Gastroesophageal sphincter (tissue), 3 donors: Measurements from ENCODE around the gene SIPA1L3.

Source experiments
- CTCF ChIP-seq, 4 experiments: fragments of 200-600 bp in 2 of 4; fragments of 450-650 bp in 2 of 4; sonication (generic) in 1 of 4; IDR thresholded peaks; one replicate each; pipeline ENCODE4 v1.5.1; 2017 to 2019; ENCODE audit warnings: antibody characterized with exemption in 4 of 4, mild to moderate bottlenecking in 2 of 4, moderate library complexity in 2 of 4
- POLR2A ChIP-seq, 2 donors: fragments of 450-650 bp; IDR thresholded peaks; one replicate each; pipeline ENCODE4 v1.6.1; 2017; ENCODE audit warnings: antibody characterized with exemption in 2 of 2, mild to moderate bottlenecking in 2 of 2, moderate library complexity in 1 of 2
- POLR2AphosphoS5 ChIP-seq: sonication (generic); formaldehyde crosslinking; IDR thresholded peaks from one replicate; pipeline ENCODE4 v1.6.1; 2017; ENCODE audit warnings: antibody characterized with exemption

- TF ChIP-seq CTCF (IDR thresholded peaks at IDR 0.05) (no peak), POLR2A (IDR thresholded peaks at IDR 0.05) (no peak), POLR2AphosphoS5 (no peak)
Observed at GRCh38 chr19:38118176-38118575, 211.2 kb downstream of the SIPA1L3 start.
